AG04450 (cell line): ENCODE data around the gene ADAM12. TPM values are rescaled to one million over a fixed set of nuclear protein-coding genes. Genes with fewer than 3 reads are reported as not detected.

ENCODE experiments used
- CTCF ChIA-PET: fragments of 300-600, 350-600 bp; formaldehyde crosslinking; extraction: SDS; loops from one replicate; lab custom pipeline; 2022; ENCODE audit warnings: antibody characterized with exemption, inconsistent platforms; lab: Charles Lee
- POLR2A ChIA-PET: fragments of 350-600 bp; formaldehyde crosslinking; extraction: SDS; loops from one replicate; lab custom pipeline; 2021; ENCODE audit warnings: antibody characterized with exemption, inconsistent platforms; lab: Yijun Ruan, JAX
- DNase-seq: peaks from one replicate; pipeline ENCODE4 v3.0.0-alpha.2; 2011; ENCODE audit warnings: low read depth, low spot score
- H3K27ac ChIP-seq: one replicate; pipeline ENCODE4 v1.5.1; 2012; ENCODE audit warnings: low read depth, low read length, control low read depth
- H3K27me3 ChIP-seq: one replicate; pipeline ENCODE4 v1.6.0; 2012; ENCODE audit warnings: low read length; ENCODE audit not compliant: control insufficient read depth, insufficient read depth
- H3K4me3 ChIP-seq: 2 replicates; pipeline ENCODE4 v1.5.1; 2011; ENCODE audit warnings: mild to moderate bottlenecking, low read depth, low read length, control low read depth
- H3K9me3 ChIP-seq: 2 replicates; pipeline ENCODE4 v1.5.1; 2012; ENCODE audit warnings: low read length; ENCODE audit not compliant: control insufficient read depth, insufficient read depth
- CTCF ChIP-seq: IDR thresholded peaks from 2 replicates; pipeline ENCODE4 v1.5.1; 2011; ENCODE audit warnings: low read depth, low read length, control low read depth, inconsistent platforms
- polyA plus RNA-seq: library from polyadenylated mRNA; depleted of rRNA; stranded (reverse); fragments of >200 nt; gene quantifications from 2 replicates; pipeline ENCODE4 v1.2.3, GENCODE V29; 2011

Gene ADAM12
- polyA plus RNA-seq, 1 experiment: 8.0 TPM

GRCh38 chr10:126117196-126117595 lies 271.1 kb downstream of the ADAM12 start:
- DNase-seq: no peak
- POLR2A ChIA-PET: no interaction called here
- no peaks in the 10 kb centered on the region for H3K9me3 ChIP-seq
- H3K27ac ChIP-seq: no peak overlapping the region
- no peak overlapping the region for H3K4me3 ChIP-seq
- H3K27me3 ChIP-seq: no peaks in the 10 kb centered on the region
- CTCF ChIA-PET: no interaction called here
- no peak for TF ChIP-seq CTCF

DNA sequence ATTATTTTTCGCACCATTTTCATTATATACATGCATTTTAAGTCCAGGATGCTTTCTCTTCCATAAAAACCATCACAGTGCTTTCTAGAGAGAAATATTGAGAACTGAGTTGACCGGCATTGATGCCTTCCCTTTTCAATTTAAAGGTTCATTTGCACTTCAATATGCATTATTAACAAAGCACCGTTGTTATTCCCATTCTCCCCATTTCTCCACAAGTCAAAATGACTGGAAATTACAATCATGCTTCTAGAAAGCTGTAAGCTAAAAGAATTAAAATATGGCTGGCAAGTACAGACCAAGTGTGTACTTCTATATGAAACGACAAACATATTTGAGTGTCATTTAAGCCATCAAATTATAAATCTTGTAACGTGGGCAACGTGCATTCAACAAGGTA lies 272.4 kb downstream of the ADAM12 start:
- ChIA-PET CTCF (no interaction called here), POLR2A (no interaction called here)
- H3K27ac ChIP-seq: no peak overlapping the region
- H3K4me3 ChIP-seq: no peak overlapping the region
- no peaks in the 10 kb centered on the region for H3K27me3 ChIP-seq
- DNase-seq: no peak
- no peak for TF ChIP-seq CTCF
- no peaks in the 10 kb centered on the region for H3K9me3 ChIP-seq

GRCh38 chr10:126114884-126115555 lies 273.3 kb downstream of the ADAM12 start:
- no peaks in the 10 kb centered on the region for H3K9me3 ChIP-seq
- no peaks in the 10 kb centered on the region for H3K27me3 ChIP-seq
- H3K4me3 ChIP-seq: no peak overlapping the region
- no peak for TF ChIP-seq CTCF
- CTCF ChIA-PET: no interaction called here
- H3K27ac ChIP-seq: no peak overlapping the region
- DNase-seq: no peak
- POLR2A ChIA-PET: no interaction called here

DNA sequence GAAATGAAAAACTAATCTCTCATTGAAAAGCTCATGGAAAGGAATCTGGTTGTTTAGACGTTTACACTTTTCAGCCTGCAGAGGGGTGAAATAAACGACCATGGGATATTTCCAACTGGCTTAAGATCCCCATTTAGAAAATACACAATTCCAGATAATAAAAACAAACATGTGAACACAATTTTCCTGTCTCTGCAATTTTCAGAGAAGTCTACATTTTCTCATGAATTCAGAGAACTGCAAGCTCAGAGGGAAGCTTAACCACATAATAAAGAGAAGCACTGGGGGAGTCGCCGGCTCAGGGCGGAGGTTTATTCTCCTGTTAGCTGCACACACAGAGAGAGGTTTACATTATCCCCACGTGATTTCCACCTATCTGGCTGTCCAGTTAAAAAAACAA lies 276.8 kb downstream of the ADAM12 start:
- no peak for TF ChIP-seq CTCF
- H3K9me3 ChIP-seq: no peaks in the 10 kb centered on the region
- ChIA-PET CTCF (interaction anchor here (0.8 kb wide), 1 partner anchor 111 kb away, joined by 5 read pairs; no protein-coding TSS in a partner anchor), POLR2A (no interaction called here)
- no peak overlapping the region for H3K27ac ChIP-seq
- DNase-seq: no peak
- no peaks in the 10 kb centered on the region for H3K27me3 ChIP-seq
- H3K4me3 ChIP-seq: no peak overlapping the region

GRCh38 chr10:126110489-126111180 lies 277.6 kb downstream of the ADAM12 start:
- no peaks in the 10 kb centered on the region for H3K27me3 ChIP-seq
- CTCF ChIA-PET: interaction anchor here (0.8 kb wide), 1 partner anchor 112 kb away, joined by 5 read pairs; no protein-coding TSS in a partner anchor
- no peak overlapping the region for H3K4me3 ChIP-seq
- POLR2A ChIA-PET: no interaction called here
- no peak for TF ChIP-seq CTCF
- no peaks in the 10 kb centered on the region for H3K9me3 ChIP-seq
- DNase-seq: no peak
- no peak overlapping the region for H3K27ac ChIP-seq
